KBM-7 (cell line): ENCODE measurements around the gene MIA.
A peak's percentile ranks its signal among the peaks of the same experiment; 100 is the strongest.
"Not testable (repeated sequence)": the region's sequence is repeated elsewhere in the genome, so short reads cannot be mapped to it uniquely, and the experiment has no call there.

ENCODE experiments used
- DNase-seq: peaks from one replicate; pipeline ENCODE4 v3.0.0-alpha.2; 2015
- in situ Hi-C: fragments of 300-500 bp; cut with MboI; formaldehyde crosslinking; loops from 2 replicates; pipeline ENCODE4 v1.14.3; 2020; ENCODE audit warnings: low sequenced_read_pairs, low pct_unique_long_range_greater_than_20kb, mixed read lengths

Gene MIA

GRCh38 chr19:40800339-40800996, 25.1 kb downstream of the MIA start:
- DNase-seq = no peak
- in situ Hi-C loops = no loop called here

- no peak for DNase-seq
- in situ Hi-C loops = no loop called here
Observed at GRCh38 chr19:40800997-40801377, 25.7 kb downstream of the MIA start.

GRCh38 chr19:40801426-40802299, 26.3 kb downstream of the MIA start:
- in situ Hi-C loops = no loop called here
- DNase-seq = no peak

GRCh38 chr19:40802300-40803169, 27.2 kb downstream of the MIA start:
- in situ Hi-C loops = no loop called here
- peak; percentile 66 for DNase-seq

- DNase-seq = no peak
- in situ Hi-C loops = no loop called here
Observed at GRCh38 chr19:40803170-40803856, 28.0 kb downstream of the MIA start.

GRCh38 chr19:40803857-40804782, 28.8 kb downstream of the MIA start:
- in situ Hi-C loops = no loop called here
- peak; percentile 64 for DNase-seq

GRCh38 chr19:40804783-40805242, 29.5 kb downstream of the MIA start:
- no peak for DNase-seq
- in situ Hi-C loops = no loop called here

- in situ Hi-C loops = no loop called here
- no peak for DNase-seq
Observed at GRCh38 chr19:40805258-40805868, 30.0 kb downstream of the MIA start.

- in situ Hi-C loops = no loop called here
- DNase-seq = peak; percentile 95
Observed at GRCh38 chr19:40806423-40807146, 31.3 kb downstream of the MIA start.

- no peak for DNase-seq
- in situ Hi-C loops = no loop called here
Observed at GRCh38 chr19:40807147-40808020, 32.1 kb downstream of the MIA start.

GRCh38 chr19:40808021-40808325, 32.7 kb downstream of the MIA start:
- DNase-seq = no peak
- in situ Hi-C loops = no loop called here

- DNase-seq = no peak
- in situ Hi-C loops = no loop called here
Observed at GRCh38 chr19:40808497-40808896, 33.2 kb downstream of the MIA start.

- no peak for DNase-seq
- in situ Hi-C loops = no loop called here
Observed at GRCh38 chr19:40809358-40810086, 34.2 kb downstream of the MIA start.

- in situ Hi-C loops = no loop called here
- DNase-seq = no peak
Observed at GRCh38 chr19:40810160-40810559, 34.8 kb downstream of the MIA start.

GRCh38 chr19:40810649-40811408, 35.5 kb downstream of the MIA start:
- in situ Hi-C loops, DNase-seq: not testable (repeated sequence)
